Coronary artery (tissue), 2 donors: ENCODE measurements around the gene CHPF2.

ENCODE experiments used
- DNase-seq: peaks from one replicate; pipeline ENCODE4 v3.0.0-alpha.2; 2017; ENCODE audit warnings: low spot score
- H3K27ac ChIP-seq, 2 donors: fragments of 200-600 bp; sonication (generic); one replicate each; pipeline ENCODE4 v1.5.1; 2016 to 2019
- H3K4me3 ChIP-seq: fragments of 200-600 bp; sonication (generic); 2 replicates; pipeline ENCODE4 v1.5.1; 2016; ENCODE audit warnings: mild to moderate bottlenecking, moderate library complexity
- CTCF ChIP-seq: fragments of 200-600 bp; sonication (generic); IDR thresholded peaks from one replicate; pipeline ENCODE4 v1.5.1; 2019; ENCODE audit warnings: antibody characterized with exemption

CHPF2 gene

GRCh38 chr7:151269511-151269910 is 37.2 kb downstream of the CHPF2 start:
- no peak for TF ChIP-seq CTCF
- Histone ChIP-seq H3K4me3 (no peak overlapping the region), H3K27ac (no peak overlapping the region)
- DNase-seq: no peak

GRCh38 chr7:151271699-151272355 is 39.5 kb downstream of the CHPF2 start:
- no peak for TF ChIP-seq CTCF
- no peak for DNase-seq

GRCh38 chr7:151272405-151272804 is 40.1 kb downstream of the CHPF2 start:
- DNase-seq: no peak
- Histone ChIP-seq H3K4me3 (no peak overlapping the region), H3K27ac (peak overlapping the region in 1 of 2 donors; percentile 15)
- TF ChIP-seq CTCF: no peak

More at GRCh38 chr7:151271699-151272355, 39.5 kb downstream of the CHPF2 start:
- peak overlapping the region in 1 of 2 donors; percentile 15 for H3K27ac ChIP-seq
- no peak overlapping the region for H3K4me3 ChIP-seq

- TF ChIP-seq CTCF: no peak
These were observed 40.6 kb downstream of the CHPF2 start for GRCh38 chr7:151272877-151273276.

GRCh38 chr7:151273651-151274390 is 41.5 kb downstream of the CHPF2 start:
- no peak overlapping the region for H3K27ac ChIP-seq
- no peak for DNase-seq
- TF ChIP-seq CTCF: no peak
- no peak overlapping the region for H3K4me3 ChIP-seq

More at GRCh38 chr7:151272877-151273276, 40.6 kb downstream of the CHPF2 start:
- no peak for DNase-seq
- no peak overlapping the region for H3K27ac ChIP-seq
- H3K4me3 ChIP-seq: no peak overlapping the region

- Histone ChIP-seq H3K27ac (no peak overlapping the region), H3K4me3 (no peak overlapping the region)
- TF ChIP-seq CTCF: no peak
- DNase-seq: no peak
These were observed 42.1 kb downstream of the CHPF2 start for GRCh38 chr7:151274396-151274795.
